SK-N-MC (cell line): ENCODE results near the gene RAB43.
"Not testable (repeated sequence)": the region's sequence is repeated elsewhere in the genome, so short reads cannot be mapped to it uniquely, and the experiment has no call there.

Experiments used
- EZH2 ChIP-seq: fragments of 200-600 bp; sonication (generic); IDR thresholded peaks from one replicate; pipeline ENCODE4 v1.6.1; 2017; ENCODE audit warnings: antibody characterized with exemption
- POLR2AphosphoS5 ChIP-seq: IDR thresholded peaks from 2 replicates; pipeline ENCODE4 v1.6.1; 2012; ENCODE audit warnings: mild to moderate bottlenecking, low read depth, low read length, borderline replicate concordance

DNA sequence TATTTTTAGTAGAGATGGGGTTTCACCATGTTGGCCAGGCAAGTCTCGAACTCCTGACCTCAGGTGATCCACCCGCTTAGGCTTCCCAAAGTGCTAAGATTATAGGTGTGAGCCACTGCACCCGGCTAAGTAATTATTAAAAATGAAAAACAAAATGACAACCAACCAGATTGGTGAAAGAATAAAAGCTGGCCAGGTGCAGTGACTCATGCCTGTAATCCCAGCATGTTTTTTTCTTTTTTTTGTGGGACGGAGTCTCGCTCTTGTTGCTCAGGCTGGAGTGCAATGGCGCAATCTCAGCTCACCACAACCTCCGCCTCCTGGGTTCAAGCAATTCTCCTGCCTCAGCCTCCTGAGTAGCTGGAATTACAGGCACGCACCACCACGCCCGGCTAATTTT lies 14.7 kb upstream of the RAB43 start:
- not testable (repeated sequence) for TF ChIP-seq EZH2, POLR2AphosphoS5
